GM23248 (cell line): ENCODE data around the gene SMCHD1.

Source experiments
- EZH2 ChIP-seq: fragments of 200-600 bp; sonication (generic); IDR thresholded peaks from 2 replicates; pipeline ENCODE4 v1.6.1; 2018; ENCODE audit warnings: antibody characterized with exemption, mild to moderate bottlenecking; ENCODE audit not compliant: insufficient read depth, poor library complexity, severe bottlenecking
- EZH2phosphoT487 ChIP-seq: fragments of 200-600 bp; sonication (generic); IDR thresholded peaks from 2 replicates; pipeline ENCODE4 v1.6.1; 2018; ENCODE audit warnings: antibody characterized with exemption, moderate library complexity, mild to moderate bottlenecking, low read depth; ENCODE audit not compliant: insufficient read depth

DNA sequence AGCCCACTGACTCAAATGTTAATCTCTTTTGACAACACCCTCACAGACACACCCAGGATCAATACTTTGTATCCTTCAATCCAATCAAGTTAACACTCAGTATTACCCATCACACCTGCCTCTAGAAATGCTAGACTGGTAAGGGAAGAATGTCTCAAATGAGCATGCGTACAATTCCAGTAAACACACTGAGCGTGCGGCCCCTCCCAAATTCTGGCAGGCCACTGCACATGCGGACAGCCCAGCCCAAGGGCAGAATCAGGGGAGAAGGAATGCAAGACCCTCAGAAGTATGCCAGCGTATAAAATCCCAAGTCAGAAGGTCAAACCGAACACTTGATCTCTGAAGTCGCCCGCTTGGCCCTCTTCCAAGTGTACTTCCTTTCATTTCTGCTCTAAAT, 183.7 kb downstream of the SMCHD1 start:
- TF ChIP-seq EZH2phosphoT487 (no peak), EZH2 (no peak)
